Esophagus muscularis mucosa (tissue), 4 donors: ENCODE results near the gene KANSL3. TPM values are rescaled to one million over a fixed set of nuclear protein-coding genes. Genes with fewer than 3 reads are reported as not detected.

ENCODE experiments used
- DNase-seq: peaks from one replicate; pipeline ENCODE4 v3.0.0-alpha.2; 2017; ENCODE audit errors: extremely low spot score
- H3K27ac ChIP-seq, 4 donors: fragments of 200-600 bp; sonication (generic); replicated peaks in 1 of 4; 1 replicate in 3 of 4; 2 replicates in 1 of 4; pipeline ENCODE4 v1.5.1; 2016 to 2019; ENCODE audit warnings: mild to moderate bottlenecking in 1 of 4
- H3K27me3 ChIP-seq, 4 donors: fragments of 200-600 bp; sonication (generic); one replicate each; pipeline versions ENCODE4 v1.5.1 to v1.6.0; 2016 to 2019
- H3K36me3 ChIP-seq, 4 donors: fragments of 200-600 bp; sonication (generic); one replicate each; pipeline ENCODE4 v1.5.1; 2016 to 2019
- H3K4me1 ChIP-seq, 4 donors: fragments of 200-600 bp; sonication (generic); one replicate each; pipeline ENCODE4 v1.5.1; 2016 to 2019
- H3K4me3 ChIP-seq, 4 donors: fragments of 200-600 bp; sonication (generic); 1 replicate in 2 of 4; 2 replicates in 2 of 4; pipeline ENCODE4 v1.5.1; 2016 to 2019; ENCODE audit warnings: mild to moderate bottlenecking in 4 of 4, moderate library complexity in 1 of 4
- H3K9me3 ChIP-seq, 4 donors: fragments of 200-600 bp; sonication (generic); 1 replicate in 3 of 4; 2 replicates in 1 of 4; pipeline ENCODE4 v1.5.1; 2016 to 2019
- EP300 ChIP-seq: sonication (generic); formaldehyde crosslinking; IDR thresholded peaks from one replicate; pipeline ENCODE4 v1.6.1; 2017; ENCODE audit warnings: antibody characterized with exemption
- POLR2A ChIP-seq: fragments of 450-650 bp; IDR thresholded peaks from one replicate; pipeline ENCODE4 v1.6.1; 2017; ENCODE audit warnings: antibody characterized with exemption, moderate library complexity, mild to moderate bottlenecking, low read depth
- POLR2AphosphoS5 ChIP-seq, 2 donors: sonication (generic); formaldehyde crosslinking; IDR thresholded peaks; one replicate each; pipeline ENCODE4 v1.6.1; 2017; ENCODE audit warnings: antibody characterized with exemption in 2 of 2
- WGBS: methylation state at CpG from one replicate; pipeline ENCODE4 v1.1.5; 2018; 5-methylcytosine and 5-hydroxymethylcytosine counted together
- intact Hi-C: fragments of 100-400 bp; cut with DNase I; formaldehyde crosslinking; loops from one replicate; pipeline ENCODE4 v1.15.1; 2023
- total RNA-seq, 4 donors: library from RNA; depleted of rRNA; stranded (reverse); fragments of >200 nt; gene quantifications; one replicate each; pipeline versions ENCODE4 v1.1.0 to v1.2.1, GENCODE V29; 2016
- TF ChIP-seq, protein P1 (sequence below), 3 experiments: fragments of 200-600 bp in 2 of 3; fragments of 450-650 bp in 1 of 3; sonication (generic) in 2 of 3; IDR thresholded peaks; one replicate each; pipeline ENCODE4 v1.5.1; 2017 to 2019; ENCODE audit warnings: antibody characterized with exemption in 3 of 3, mild to moderate bottlenecking in 2 of 3, moderate library complexity in 1 of 3

The KANSL3 gene
- total RNA-seq, 4 donors from 2014 or later = 54.2 to 63.1 (median 59.5) TPM

DNA sequence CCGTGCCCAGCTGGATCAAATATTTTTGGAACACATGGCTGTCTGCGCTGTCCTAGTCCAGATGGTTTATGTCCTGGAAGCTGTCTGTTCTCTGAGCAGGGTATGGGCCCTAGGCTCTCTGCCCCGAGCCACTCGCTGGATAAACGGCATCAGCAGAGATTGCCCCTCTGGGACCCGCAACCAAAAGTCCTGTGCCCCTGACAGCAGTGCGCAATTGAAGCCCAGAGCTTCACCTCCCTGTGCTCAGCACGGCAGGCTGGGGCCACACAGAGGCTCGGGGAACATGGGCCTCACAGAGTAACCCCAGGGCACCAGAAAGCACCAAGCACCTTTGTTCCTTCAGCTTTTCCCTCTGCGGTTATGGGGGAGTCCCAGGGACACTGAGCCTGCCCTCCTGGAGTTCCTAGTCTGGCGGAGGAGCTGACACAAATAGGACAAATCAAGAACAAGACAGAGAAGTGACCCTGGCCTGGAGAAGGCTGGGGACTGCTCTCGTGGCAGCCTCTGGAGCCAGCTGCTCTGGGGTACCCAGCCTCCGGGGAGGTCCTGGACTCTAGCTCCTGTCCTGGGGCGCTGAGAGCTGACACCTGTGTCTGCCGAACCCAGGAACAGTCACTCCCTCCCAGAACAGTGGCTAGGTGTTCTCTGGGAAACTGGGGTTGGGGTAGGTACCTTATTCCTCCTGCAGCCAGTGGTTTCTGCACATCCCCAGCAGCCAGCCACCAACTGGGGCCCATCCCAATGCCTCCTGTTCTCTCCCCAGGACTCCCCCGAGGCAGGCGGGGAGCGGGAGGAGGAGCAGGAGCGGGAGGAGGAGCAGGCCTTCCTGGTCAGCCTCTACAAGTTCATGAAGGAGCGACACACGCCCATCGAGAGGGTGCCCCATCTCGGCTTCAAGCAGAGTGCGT, 89.3 kb downstream of the KANSL3 start:
- H3K27ac ChIP-seq = peak overlapping the region in 2 of 4 donors; percentile 7 to 25
- intact Hi-C loops = no loop called here
- WGBS = 84% methylated on average over 15 of the region's 24 CpGs
- TF ChIP-seq, protein P1, sequence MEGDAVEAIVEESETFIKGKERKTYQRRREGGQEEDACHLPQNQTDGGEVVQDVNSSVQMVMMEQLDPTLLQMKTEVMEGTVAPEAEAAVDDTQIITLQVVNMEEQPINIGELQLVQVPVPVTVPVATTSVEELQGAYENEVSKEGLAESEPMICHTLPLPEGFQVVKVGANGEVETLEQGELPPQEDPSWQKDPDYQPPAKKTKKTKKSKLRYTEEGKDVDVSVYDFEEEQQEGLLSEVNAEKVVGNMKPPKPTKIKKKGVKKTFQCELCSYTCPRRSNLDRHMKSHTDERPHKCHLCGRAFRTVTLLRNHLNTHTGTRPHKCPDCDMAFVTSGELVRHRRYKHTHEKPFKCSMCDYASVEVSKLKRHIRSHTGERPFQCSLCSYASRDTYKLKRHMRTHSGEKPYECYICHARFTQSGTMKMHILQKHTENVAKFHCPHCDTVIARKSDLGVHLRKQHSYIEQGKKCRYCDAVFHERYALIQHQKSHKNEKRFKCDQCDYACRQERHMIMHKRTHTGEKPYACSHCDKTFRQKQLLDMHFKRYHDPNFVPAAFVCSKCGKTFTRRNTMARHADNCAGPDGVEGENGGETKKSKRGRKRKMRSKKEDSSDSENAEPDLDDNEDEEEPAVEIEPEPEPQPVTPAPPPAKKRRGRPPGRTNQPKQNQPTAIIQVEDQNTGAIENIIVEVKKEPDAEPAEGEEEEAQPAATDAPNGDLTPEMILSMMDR (IDR thresholded peaks at IDR 0.05) = no peak
- TF ChIP-seq POLR2AphosphoS5 (IDR thresholded peaks at IDR 0.05) = no peak
- no peak for TF ChIP-seq POLR2A
- TF ChIP-seq EP300 = no peak
- DNase-seq = no peak
- no peaks in the 10 kb centered on the region for H3K9me3 ChIP-seq
- no peak overlapping the region for H3K4me3 ChIP-seq
- no peaks in the 10 kb centered on the region for H3K27me3 ChIP-seq
- peaks cover 9 to 38% (median 26%) of the 10 kb centered on the region in 4 donors for H3K4me1 ChIP-seq
- peaks cover 27 to 79% (median 65%) of the 10 kb centered on the region in 4 donors for H3K36me3 ChIP-seq

- intact Hi-C loops = no loop called here
- H3K36me3 ChIP-seq = peaks cover 27 to 76% (median 64%) of the 10 kb centered on the region in 4 donors
Observed at GRCh38 chr2:96547731-96548171, 90.4 kb downstream of the KANSL3 start.

GRCh38 chr2:96547203-96547641, 90.9 kb downstream of the KANSL3 start:
- WGBS = 89% methylated on average over 7 of the region's 7 CpGs

More at GRCh38 chr2:96547731-96548171, 90.4 kb downstream of the KANSL3 start:
- Histone ChIP-seq H3K9me3 (no peaks in the 10 kb centered on the region), H3K4me1 (peaks cover 9 to 36% (median 28%) of the 10 kb centered on the region in 4 donors), H3K4me3 (no peak overlapping the region), H3K27me3 (no peaks in the 10 kb centered on the region), H3K27ac (no peak overlapping the region)
- TF ChIP-seq POLR2AphosphoS5 (IDR thresholded peaks at IDR 0.05) (no peak), EP300 (no peak), POLR2A (no peak)
- TF ChIP-seq, protein P1 (IDR thresholded peaks at IDR 0.05) = no peak
- 63% methylated on average over 6 of the region's 6 CpGs for WGBS
- no peak for DNase-seq

GRCh38 chr2:96546797-96547196, 91.3 kb downstream of the KANSL3 start:
- H3K4me3 ChIP-seq = no peak overlapping the region
- H3K27me3 ChIP-seq = no peaks in the 10 kb centered on the region
- peaks cover 10 to 46% (median 37%) of the 10 kb centered on the region in 4 donors for H3K4me1 ChIP-seq
- WGBS = 82% methylated on average over 7 of the region's 8 CpGs
- intact Hi-C loops = no loop called here
- peaks cover 27 to 75% (median 59%) of the 10 kb centered on the region in 4 donors for H3K36me3 ChIP-seq
- no peaks in the 10 kb centered on the region for H3K9me3 ChIP-seq
- no peak overlapping the region for H3K27ac ChIP-seq
- TF ChIP-seq, protein P1 (IDR thresholded peaks at IDR 0.05) = no peak
- TF ChIP-seq POLR2A (no peak), POLR2AphosphoS5 (IDR thresholded peaks at IDR 0.05) (no peak), EP300 (no peak)
- no peak for DNase-seq

More at GRCh38 chr2:96547203-96547641, 90.9 kb downstream of the KANSL3 start:
- DNase-seq = no peak
- TF ChIP-seq POLR2AphosphoS5 (IDR thresholded peaks at IDR 0.05) = no peak
- no peak overlapping the region for H3K27ac ChIP-seq
- no peaks in the 10 kb centered on the region for H3K27me3 ChIP-seq
- peaks cover 9 to 42% (median 32%) of the 10 kb centered on the region in 4 donors for H3K4me1 ChIP-seq
- peaks cover 27 to 76% (median 62%) of the 10 kb centered on the region in 4 donors for H3K36me3 ChIP-seq
- H3K9me3 ChIP-seq = no peaks in the 10 kb centered on the region
- intact Hi-C loops = no loop called here
- no peak overlapping the region for H3K4me3 ChIP-seq

- Histone ChIP-seq H3K4me3 (no peak overlapping the region), H3K36me3 (peaks cover 24 to 72% (median 54%) of the 10 kb centered on the region in 4 donors), H3K4me1 (peaks cover 14 to 51% (median 41%) of the 10 kb centered on the region in 4 donors), H3K27me3 (no peaks in the 10 kb centered on the region), H3K9me3 (no peaks in the 10 kb centered on the region), H3K27ac (no peak overlapping the region)
- WGBS = 95% methylated on average over 2 of the region's 5 CpGs
- no peak for TF ChIP-seq POLR2AphosphoS5 (IDR thresholded peaks at IDR 0.05)
- no peak for TF ChIP-seq POLR2A
- TF ChIP-seq EP300 = no peak
- TF ChIP-seq, protein P1 (IDR thresholded peaks at IDR 0.05) = no peak
- no peak for DNase-seq
- intact Hi-C loops = no loop called here
Observed at GRCh38 chr2:96546321-96546720, 91.8 kb downstream of the KANSL3 start.
